HS-27A (cell line): Measurements from ENCODE around the gene DHCR24.
"Not testable (repeated sequence)": the region's sequence is repeated elsewhere in the genome, so short reads cannot be mapped to it uniquely, and the experiment has no call there.

Experiments
- DNase-seq: peaks from one replicate; pipeline ENCODE4 v3.0.0-alpha.2; 2012; ENCODE audit warnings: low read depth, missing footprints

DHCR24 gene

DNA sequence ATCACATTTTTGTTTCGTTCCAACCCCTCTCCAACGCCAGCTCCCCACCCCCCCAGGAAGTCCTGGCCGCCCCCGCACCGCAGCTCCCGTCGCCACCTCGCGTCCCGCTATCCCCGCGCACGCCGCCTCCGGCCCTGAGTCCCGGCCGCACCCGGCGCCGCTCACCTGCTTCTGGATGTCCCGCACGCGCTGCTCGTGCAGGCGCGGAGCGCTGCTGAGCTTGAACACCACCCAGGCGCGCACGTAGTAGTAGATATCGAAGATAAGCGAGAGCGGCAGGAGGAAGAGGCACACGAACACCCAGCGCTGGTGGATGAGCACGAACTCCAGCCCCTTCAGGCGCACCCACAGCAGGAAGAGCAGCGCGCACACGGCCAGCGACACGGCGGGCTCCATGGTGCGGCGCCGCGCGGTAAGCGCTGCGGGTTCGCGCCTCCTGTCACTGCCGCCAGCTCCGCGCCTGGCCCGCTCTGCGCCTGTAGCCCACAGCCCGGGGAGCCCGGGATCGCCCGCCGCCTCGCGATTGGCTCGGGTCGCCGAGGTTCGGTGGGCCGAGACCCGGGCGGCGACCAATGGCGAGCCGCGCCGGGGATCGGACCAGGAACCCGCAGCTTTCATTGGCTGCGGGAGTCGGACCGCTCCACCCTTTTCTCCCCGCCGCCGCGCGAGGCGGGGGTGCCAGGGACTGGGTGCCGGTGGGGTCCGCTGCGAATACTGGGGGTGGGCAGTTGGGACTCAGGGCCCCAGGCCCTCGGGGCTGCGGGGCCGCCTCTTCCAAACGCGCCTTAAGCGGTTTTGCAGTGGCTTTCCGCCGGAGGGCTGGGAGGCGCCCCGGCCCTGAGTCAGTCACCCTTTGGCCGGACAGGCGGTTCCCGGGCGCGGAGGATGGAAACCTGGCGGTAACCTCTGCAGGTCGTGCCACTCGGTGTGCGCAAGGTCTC is at the start of gene DHCR24:
Gene DHCR24 (minus strand): TSS at position 472 of the 941 bp plus-strand sequence. CDS start 76 bp downstream, at position 396.
- peak; percentile 59 for DNase-seq

DNA sequence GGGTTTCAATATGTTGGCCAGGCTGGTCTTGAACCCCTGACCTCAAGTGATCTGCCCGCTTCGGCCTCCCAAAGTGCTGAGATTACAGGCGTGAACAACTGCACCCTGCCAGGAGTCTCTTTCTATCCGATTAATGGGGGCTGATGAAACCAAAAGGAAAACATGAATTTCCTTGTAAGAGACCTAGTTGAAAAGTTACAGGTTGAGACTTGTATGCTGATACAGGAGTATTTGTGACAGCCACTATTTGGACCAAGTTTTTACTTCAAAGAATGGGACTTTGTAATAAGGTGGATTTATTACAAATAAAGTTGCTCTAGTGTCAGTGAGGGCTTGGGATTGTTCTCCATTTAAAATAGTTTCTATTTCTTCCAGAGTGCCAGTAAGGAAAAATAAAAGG is 49.8 kb upstream of the DHCR24 start:
- DNase-seq: no peak

DNA sequence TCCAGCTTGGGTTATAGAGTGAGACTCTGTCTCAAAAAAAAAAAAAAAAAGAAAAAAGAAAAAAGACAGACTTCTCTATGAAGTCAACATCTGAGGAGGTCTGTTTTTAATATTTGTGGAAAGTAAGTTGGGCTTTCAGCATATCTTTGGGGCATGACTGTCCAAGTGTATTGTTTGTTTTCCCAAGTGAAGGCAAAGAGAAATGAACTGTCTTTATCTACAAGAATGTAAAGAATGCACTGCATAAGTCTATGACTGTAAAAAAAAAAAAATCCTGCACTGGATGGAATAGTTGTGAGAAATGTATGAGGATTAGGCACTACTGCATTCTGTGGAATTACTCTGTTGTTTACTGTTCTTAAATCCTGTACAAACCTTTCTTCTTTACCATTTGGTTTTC is 47.9 kb upstream of the DHCR24 start:
- DNase-seq: peak; percentile 88

GRCh38 chr1:54934081-54934480 is 47.1 kb upstream of the DHCR24 start:
- DNase-seq: not testable (repeated sequence)

DNA sequence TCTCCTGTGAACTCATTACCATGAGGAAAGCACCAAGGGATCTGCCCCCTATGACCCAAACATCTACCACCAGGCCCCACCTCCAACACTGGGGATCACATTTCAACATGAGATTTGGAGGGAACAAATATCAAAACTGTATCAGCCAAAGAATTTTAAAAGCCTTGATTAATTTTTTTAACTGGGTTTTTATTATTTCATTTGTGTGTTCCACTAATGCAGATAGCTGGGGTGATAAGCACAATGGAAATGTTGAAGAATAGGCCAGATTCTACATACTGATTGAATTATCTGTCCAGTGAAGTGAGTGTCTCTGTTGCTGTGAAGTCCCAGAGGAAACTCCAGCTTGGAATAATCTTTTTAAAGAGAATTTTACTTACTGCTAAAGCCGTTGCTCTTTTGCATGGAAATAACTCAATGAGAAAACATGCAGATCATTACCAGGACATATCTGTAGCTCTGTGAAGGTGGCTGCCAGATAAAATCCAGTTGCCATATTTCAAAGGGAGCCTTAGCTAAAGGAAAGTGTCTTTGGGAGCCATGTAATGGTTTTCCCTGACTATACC is 44.4 kb upstream of the DHCR24 start:
- DNase-seq: no peak

DNA sequence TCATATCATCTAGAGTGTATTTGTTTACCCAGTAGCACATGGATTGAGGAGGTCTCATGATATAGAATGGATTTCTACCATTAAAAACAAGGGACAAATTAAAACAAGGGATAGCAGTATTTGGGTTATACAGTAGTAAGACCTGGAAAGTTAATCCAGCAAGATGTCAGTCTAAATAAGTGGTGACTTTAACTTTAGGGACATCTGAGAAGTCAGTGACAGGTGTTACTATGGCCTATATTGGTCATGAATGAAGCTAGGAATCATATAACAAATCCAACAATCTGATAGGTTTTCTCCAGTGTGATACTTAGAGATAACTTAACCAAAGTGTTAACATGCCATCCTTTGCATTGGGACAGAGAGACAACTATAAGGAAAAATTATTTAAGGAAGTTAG is 42.7 kb upstream of the DHCR24 start:
- DNase-seq: no peak

GRCh38 chr1:54928327-54928726 is 41.3 kb upstream of the DHCR24 start:
- DNase-seq: no peak

- DNase-seq: no peak
These were observed 40.7 kb upstream of the DHCR24 start for GRCh38 chr1:54927472-54928240.

DNA sequence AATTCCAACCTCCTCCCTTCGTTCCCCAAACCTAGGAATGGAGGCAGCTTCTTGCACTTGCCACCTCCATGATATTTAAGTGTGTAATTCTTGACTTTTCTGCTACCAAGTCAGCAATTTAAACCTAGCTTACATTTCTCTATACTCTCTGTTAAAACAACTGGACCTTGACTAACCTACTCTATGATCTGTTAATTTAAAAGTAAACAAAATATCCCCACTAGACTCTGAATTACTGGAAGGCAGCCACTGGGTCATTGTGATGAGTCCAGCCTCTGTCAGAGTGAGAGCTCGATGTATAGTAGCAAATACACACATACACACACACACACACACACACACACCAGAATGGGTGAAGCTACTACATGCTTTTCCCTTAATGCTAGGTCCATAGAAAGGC is 40.0 kb upstream of the DHCR24 start:
- no peak for DNase-seq

GRCh38 chr1:54922921-54923421 is 36.0 kb upstream of the DHCR24 start:
- DNase-seq: no peak

- no peak for DNase-seq
These were observed 35.2 kb upstream of the DHCR24 start for GRCh38 chr1:54922040-54922761.

DNA sequence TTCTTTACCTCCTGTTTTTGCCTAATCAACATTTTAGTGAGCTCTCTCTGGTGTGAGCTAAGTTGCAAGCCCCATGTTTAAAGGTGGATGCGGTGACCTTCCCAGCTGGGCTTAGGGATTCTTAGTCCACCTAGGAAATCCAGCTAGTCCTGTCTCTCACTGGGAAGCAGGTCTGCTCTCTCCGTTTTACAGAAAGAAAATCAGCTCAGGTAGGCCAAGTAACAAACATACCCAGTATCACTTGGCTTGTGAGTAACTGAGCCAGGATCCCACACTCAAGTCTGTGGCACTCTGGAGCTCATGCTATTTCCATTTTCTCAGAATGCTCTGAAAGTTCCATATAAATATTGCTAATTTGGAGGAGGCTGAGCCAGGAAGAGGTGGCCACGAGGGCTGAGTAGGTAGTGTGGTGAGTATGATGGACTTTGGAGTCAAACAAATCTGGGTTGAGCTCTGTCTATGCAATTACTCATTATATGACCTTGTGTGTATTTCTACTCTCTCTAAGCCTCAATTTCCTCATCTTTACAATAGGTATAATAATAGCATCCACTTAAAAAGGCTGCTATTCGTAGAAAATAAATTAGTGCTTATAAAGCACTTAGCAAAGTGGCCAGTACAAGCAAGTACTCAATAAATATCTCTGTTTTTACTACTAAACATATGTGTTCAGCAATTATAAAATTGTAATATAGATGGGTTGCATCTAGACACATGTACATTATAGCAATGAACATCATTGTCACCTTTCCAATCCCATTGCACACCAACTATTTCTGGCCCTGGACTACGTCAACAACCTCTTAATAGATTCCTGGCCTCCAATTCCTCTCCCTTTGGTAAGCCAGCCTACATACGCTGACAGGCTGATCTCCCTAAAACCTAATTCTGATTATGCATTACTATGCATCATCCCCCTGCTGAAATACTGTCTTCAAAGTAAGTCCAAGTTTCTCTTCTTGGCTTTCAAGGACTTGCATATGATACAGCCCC is 32.7 kb upstream of the DHCR24 start:
- DNase-seq: no peak

- not testable (repeated sequence) for DNase-seq
These were observed 24.1 kb upstream of the DHCR24 start for GRCh38 chr1:54911076-54911475.

DNA sequence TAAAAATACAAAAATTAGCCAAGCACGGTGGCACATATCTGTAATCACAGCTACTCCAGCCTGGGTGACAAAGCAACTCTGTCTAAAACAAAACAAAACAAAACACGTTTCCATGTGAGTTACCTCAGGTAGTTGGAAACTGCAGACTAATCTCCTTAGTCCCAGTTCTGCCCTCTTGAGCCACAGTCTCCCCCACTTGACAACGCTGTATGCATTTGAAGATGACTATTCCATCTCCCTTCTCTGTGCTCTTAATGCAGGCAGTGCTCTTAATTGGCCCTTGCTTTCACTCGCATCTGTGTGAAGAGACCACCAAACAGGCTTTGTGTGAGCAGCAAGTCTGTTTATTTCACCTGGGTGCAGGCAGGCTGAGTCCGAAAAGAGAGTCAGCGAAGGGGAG is 19.6 kb upstream of the DHCR24 start:
- DNase-seq: no peak

GRCh38 chr1:54904476-54905048 is 17.6 kb upstream of the DHCR24 start:
- peak; percentile 91 for DNase-seq

DNA sequence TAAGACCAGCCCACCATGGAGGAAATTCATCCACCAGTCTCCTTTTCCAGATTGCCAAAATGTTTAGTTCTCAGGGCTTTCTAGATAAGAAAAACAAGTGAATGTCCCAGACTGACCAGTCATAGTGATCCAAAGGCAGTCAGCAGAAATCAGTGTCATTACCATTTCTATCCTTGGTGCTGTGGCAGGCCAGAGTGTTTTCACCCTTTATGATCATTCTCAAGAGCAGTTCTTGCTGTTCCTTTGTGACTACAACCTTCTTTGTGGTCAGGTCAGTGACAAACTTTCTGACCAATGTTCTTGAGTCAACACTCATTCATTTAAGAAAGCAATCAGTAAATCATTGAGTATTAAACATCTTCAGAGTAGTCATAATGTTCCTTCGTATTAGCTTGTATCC is 7.3 kb upstream of the DHCR24 start:
- DNase-seq: no peak

GRCh38 chr1:54892586-54892985 is 5.6 kb upstream of the DHCR24 start:
- DNase-seq: no peak

GRCh38 chr1:54889132-54889725 is 2.2 kb upstream of the DHCR24 start:
- no peak for DNase-seq

DNA sequence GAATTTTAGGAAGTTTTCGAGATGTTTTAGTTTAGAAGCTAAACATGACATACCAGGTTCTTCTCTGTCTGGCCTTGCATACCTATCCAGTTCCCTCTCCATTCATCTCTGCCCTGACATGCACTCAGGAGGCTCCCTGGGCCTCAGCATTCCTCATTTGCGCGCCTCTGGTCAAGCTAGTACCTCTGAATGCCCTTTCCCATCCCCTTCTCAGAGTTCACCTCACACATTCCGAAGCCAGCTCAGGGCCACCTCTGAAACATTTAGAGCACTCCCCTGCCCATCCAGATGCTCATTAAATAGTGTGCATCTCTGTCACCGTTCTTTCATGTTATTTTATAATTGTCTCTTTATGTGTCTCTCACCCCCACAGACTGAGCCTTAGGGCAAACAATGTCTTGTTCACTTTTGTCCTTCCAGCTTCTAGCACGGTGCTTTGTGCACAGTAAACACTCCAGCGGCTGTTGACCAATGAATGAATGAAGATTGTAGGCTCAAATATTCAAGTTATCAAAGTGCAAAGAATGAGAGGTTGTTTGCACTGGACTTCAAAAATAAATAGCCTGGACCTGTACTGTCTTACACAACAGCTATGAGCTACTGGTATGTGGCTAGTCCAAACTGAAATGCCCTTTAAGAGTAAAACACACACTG is 1.2 kb upstream of the DHCR24 start:
- no peak for DNase-seq
